GM18873 (cell line): ENCODE data around the gene ORM1.
"Not testable (repeated sequence)": the region's sequence is repeated elsewhere in the genome, so short reads cannot be mapped to it uniquely, and the experiment has no call there.

Experiments
- ATAC-seq: cut with Tn5 transposase; IDR thresholded peaks from one replicate; pipeline ENCODE4 v1.9.1; 2021; ENCODE audit warnings: mild to moderate bottlenecking, moderate library complexity, moderate number of reproducible peaks; ENCODE audit not compliant: unreplicated experiment, low FRiP score

ORM1 gene

GRCh38 chr9:114321759-114322158, 1.1 kb upstream of the ORM1 start:
- no peak for ATAC-seq

- ATAC-seq: not testable (repeated sequence)
Observed at GRCh38 chr9:114322160-114322818, 609 bp upstream of the ORM1 start.

GRCh38 chr9:114323849-114324248, 951 bp downstream of the ORM1 start:
- not testable (repeated sequence) for ATAC-seq

- no peak for ATAC-seq
Observed at GRCh38 chr9:114324492-114324891, 1.6 kb downstream of the ORM1 start.

- not testable (repeated sequence) for ATAC-seq
Observed at GRCh38 chr9:114324965-114325364, 2.1 kb downstream of the ORM1 start.

- not testable (repeated sequence) for ATAC-seq
Observed at GRCh38 chr9:114325684-114326254, 2.9 kb downstream of the ORM1 start.

- no peak for ATAC-seq
Observed at GRCh38 chr9:114327749-114328148, 4.9 kb downstream of the ORM1 start.

- not testable (repeated sequence) for ATAC-seq
Observed at GRCh38 chr9:114328357-114328820, 5.5 kb downstream of the ORM1 start.

- not testable (repeated sequence) for ATAC-seq
Observed at GRCh38 chr9:114328937-114329624, 6.2 kb downstream of the ORM1 start.

GRCh38 chr9:114329625-114330022, 6.7 kb downstream of the ORM1 start, which contains the start of gene ORM2:
Gene ORM2 (plus strand): TSS chr9:114329869. CDS start chr9:114329905, 36 bp downstream.
- not testable (repeated sequence) for ATAC-seq

- no peak for ATAC-seq
Observed at GRCh38 chr9:114330636-114331035, 7.7 kb downstream of the ORM1 start.

- ATAC-seq: not testable (repeated sequence)
Observed at GRCh38 chr9:114331229-114332195, 8.6 kb downstream of the ORM1 start.

GRCh38 chr9:114332474-114333040, 9.7 kb downstream of the ORM1 start:
- ATAC-seq: not testable (repeated sequence)

GRCh38 chr9:114333718-114334117, 10.8 kb downstream of the ORM1 start:
- ATAC-seq: not testable (repeated sequence)

GRCh38 chr9:114334490-114334889, 11.6 kb downstream of the ORM1 start:
- no peak for ATAC-seq

GRCh38 chr9:114335745-114336144, 12.8 kb downstream of the ORM1 start:
- no peak for ATAC-seq

GRCh38 chr9:114336157-114336556, 13.3 kb downstream of the ORM1 start:
- no peak for ATAC-seq

- ATAC-seq: no peak
Observed at GRCh38 chr9:114336699-114337395, 13.9 kb downstream of the ORM1 start.

- ATAC-seq: no peak
Observed at GRCh38 chr9:114338187-114338586, 15.3 kb downstream of the ORM1 start.
